Activated T-cell treated with anti-CD3 and anti-CD28 coated beads, Interleukin-2, amount 50 U/mL, for 72 hours (primary cell): ENCODE measurements around the gene IFT88. TPM values are rescaled to one million over a fixed set of nuclear protein-coding genes. Genes with fewer than 3 reads are reported as not detected.

Source experiments
- ATAC-seq, 2 donors: fragments of 150-1000 bp; cut with Tn5 transposase; replicated peaks in 1 of 2; 2 replicates each; pipeline ENCODE4 v1.10.0; 2021; ENCODE audit warnings: moderate library complexity in 2 of 2, mild to moderate bottlenecking in 1 of 2
- DNase-seq, 2 donors: peaks; one replicate each; pipeline ENCODE4 v3.0.0; 2021 to 2022; ENCODE audit warnings: mixed read lengths in 1 of 2
- H3K27ac Mint-ChIP-seq: one replicate; pipeline ENCODE4 v1.8.0; 2022; ENCODE audit warnings: mild to moderate bottlenecking, moderate library complexity, mixed read lengths
- H3K27me3 Mint-ChIP-seq: one replicate; pipeline ENCODE4 v1.8.0; 2022; ENCODE audit warnings: low read depth, mixed read lengths
- H3K36me3 Mint-ChIP-seq, 2 donors: one replicate each; pipeline ENCODE4 v1.8.0; 2022; ENCODE audit warnings: mixed read lengths in 2 of 2, mild to moderate bottlenecking in 1 of 2; ENCODE audit not compliant: insufficient read depth in 2 of 2
- H3K4me1 Mint-ChIP-seq: one replicate; pipeline ENCODE4 v1.8.0; 2022; ENCODE audit warnings: low read depth, mixed read lengths
- H3K4me3 Mint-ChIP-seq, 2 donors: one replicate each; pipeline ENCODE4 v1.8.0; 2022; ENCODE audit warnings: mild to moderate bottlenecking in 2 of 2, mixed read lengths in 2 of 2, moderate library complexity in 2 of 2
- H3K9me3 Mint-ChIP-seq, 2 donors: one replicate each; pipeline ENCODE4 v1.8.0; 2022; ENCODE audit warnings: mixed read lengths in 2 of 2
- total RNA-seq, 2 donors: library from RNA; stranded (reverse); gene quantifications; one replicate each; pipeline ENCODE4 v1.2.3, GENCODE V29; 2022

IFT88 gene
- total RNA-seq, 2 donors from 2014 or later: 5.0 to 5.5 TPM

DNA sequence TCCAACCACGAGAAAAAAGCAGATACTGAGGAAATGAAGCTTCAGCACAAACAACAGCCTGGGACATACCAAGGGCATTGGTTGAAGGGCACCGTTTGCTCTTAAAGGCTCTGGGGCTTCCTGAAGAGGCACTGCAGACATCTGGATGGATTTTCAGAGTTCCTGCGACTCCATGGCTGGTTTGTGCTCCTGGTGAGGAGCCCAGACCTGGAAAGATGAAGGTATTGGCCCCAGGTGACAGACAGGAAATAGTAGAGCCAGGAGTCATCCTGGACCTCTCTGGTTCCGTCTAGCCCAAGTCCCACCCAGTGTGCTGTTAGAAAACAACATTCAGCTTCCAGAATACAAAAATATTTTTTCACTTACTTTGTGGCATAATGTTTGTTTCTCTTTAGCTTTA, 142.8 kb downstream of the IFT88 start:
- no peak for DNase-seq

DNA sequence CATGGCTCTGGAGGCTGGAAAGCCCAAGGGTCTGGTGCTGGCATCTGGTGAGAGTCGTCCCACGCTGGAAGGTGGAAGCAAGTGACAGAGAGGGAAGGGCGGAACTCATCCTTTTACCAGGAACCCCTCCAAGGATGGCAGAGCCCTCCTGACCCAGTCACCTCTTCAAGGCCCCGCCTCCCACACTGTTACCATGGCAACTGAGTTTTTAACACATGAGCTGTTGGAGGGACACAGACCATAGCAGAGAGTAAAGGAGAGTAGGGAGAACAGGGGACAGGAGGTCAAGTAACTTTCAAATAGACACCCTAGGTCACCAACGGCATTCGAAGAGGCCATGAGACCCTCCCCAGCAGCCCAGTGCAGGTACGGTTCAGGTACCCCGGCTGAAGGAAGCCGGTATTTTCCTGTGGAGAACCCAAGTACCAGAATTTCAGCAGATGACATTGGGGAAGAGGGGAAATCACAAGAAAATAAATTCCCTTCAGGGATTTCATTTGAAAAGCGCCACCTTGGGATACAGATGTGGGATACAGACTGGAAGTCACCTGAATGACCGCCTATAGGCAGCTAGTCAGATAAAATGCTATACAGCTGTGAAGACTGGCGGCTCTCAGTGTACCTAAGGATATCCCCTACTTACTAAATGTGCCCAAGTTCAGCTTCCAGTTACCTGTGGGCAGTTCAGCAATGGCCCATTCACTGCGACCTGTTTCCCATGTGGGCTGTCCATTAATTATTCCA, 144.5 kb downstream of the IFT88 start:
- ATAC-seq (no peak), DNase-seq (peak in 1 of 2 donors; percentile 18)
- peaks cover 17% of the 10 kb centered on the region for H3K27me3 Mint-ChIP-seq
- H3K4me1 Mint-ChIP-seq: peaks cover 19% of the 10 kb centered on the region
- H3K27ac Mint-ChIP-seq: no peak overlapping the region
- H3K36me3 Mint-ChIP-seq: no peaks in the 10 kb centered on the region
- H3K9me3 Mint-ChIP-seq: no peaks in the 10 kb centered on the region
- H3K4me3 Mint-ChIP-seq: no peak overlapping the region

More for the DNA sequence above, 142.8 kb downstream of the IFT88 start:
- Mint-ChIP-seq H3K4me3 (no peak overlapping the region), H3K9me3 (no peaks in the 10 kb centered on the region), H3K27me3 (peaks cover 20% of the 10 kb centered on the region), H3K36me3 (no peaks in the 10 kb centered on the region), H3K27ac (no peak overlapping the region), H3K4me1 (peaks cover 22% of the 10 kb centered on the region)
- no peak for ATAC-seq

DNA sequence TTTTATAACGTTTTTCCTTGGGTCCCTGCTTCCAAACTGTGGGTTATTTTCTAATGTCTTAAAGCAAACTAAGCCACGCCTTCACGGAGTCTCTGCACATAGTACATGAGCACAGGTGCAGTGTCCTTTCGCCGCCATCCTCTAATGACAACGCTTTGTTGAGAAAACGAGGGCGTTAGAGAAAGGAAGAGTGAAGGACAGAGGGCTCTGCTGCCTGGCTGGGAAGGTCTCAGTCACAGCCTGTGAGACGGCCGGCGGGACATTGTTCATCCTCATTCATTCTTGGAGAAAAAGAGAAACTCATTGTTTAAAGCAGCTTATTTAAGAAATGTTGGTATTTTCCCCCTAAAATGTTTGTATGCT, 146.0 kb downstream of the IFT88 start:
- Mint-ChIP-seq H3K4me3 (peak overlapping the region; percentile 51 to 53), H3K4me1 (peaks cover 19% of the 10 kb centered on the region), H3K36me3 (no peaks in the 10 kb centered on the region), H3K27ac (no peak overlapping the region), H3K27me3 (peaks cover 17% of the 10 kb centered on the region), H3K9me3 (no peaks in the 10 kb centered on the region)
- ATAC-seq: no peak
- no peak for DNase-seq

DNA sequence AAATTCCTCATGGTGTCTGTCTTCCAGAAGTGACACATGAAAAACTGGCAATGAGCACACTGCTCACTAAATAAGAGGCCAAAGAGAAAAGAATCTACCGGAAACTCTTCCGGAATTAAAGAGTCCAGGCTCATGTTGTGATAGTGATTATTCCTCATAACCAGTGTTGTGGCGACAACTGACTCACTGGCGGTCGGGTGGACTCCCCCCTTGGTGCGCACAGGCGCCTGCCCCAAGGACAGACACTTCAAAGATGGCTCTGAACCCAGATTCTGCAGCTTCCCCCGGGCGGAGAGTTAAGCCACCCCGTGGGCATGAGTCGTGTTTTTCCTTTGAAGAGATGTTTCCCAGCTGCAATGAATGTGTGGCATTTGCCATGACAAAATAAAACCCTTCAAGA, 146.8 kb downstream of the IFT88 start:
- DNase-seq (no peak), ATAC-seq (no peak)
- peaks cover 17% of the 10 kb centered on the region for H3K27me3 Mint-ChIP-seq
- no peaks in the 10 kb centered on the region for H3K36me3 Mint-ChIP-seq
- H3K4me3 Mint-ChIP-seq: no peak overlapping the region
- no peaks in the 10 kb centered on the region for H3K9me3 Mint-ChIP-seq
- peaks cover 19% of the 10 kb centered on the region for H3K4me1 Mint-ChIP-seq
- no peak overlapping the region for H3K27ac Mint-ChIP-seq

- Mint-ChIP-seq H3K4me3 (no peak overlapping the region), H3K27ac (no peak overlapping the region), H3K4me1 (peaks cover 19% of the 10 kb centered on the region), H3K9me3 (no peaks in the 10 kb centered on the region), H3K36me3 (no peaks in the 10 kb centered on the region), H3K27me3 (peaks cover 17% of the 10 kb centered on the region)
- ATAC-seq (no peak), DNase-seq (no peak)
Observed at GRCh38 chr13:20714161-20714560, 147.2 kb downstream of the IFT88 start.

DNA sequence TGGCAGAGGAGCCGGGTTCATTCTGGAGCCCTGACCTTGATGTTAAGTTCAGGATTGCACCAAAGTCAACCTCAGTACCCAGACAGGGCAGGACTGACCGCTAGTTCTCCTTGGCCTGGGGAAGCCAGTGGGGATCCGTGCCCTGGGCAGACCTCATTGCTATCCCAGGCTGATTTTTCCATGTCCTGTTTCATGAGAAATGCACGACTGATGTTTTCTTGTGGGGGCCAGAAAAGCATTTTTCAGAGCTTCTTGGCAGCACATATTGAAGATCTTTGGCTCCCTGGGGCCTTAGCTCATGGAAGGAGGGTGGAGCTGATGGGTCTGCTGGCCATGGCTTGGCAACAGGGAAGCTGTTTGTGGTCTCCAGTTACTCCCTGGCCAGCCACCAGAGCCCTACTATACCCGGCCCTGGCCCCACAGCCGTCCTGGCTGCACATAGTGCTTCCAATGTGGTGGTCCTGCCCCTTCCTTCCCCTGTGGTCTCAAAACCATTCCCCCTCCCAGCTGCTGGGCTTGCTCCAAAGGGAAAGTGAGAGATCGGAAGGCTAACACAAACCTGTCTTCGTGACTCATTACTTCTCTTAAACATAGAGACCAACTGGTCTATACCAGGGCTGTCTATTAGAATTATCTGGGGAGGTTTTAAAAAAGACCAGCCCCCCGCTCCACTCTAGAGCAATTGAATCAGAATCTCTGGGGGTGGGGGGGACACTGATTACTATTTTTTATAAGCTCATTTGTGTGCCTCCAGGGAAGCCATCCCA, 147.8 kb downstream of the IFT88 start:
- Mint-ChIP-seq H3K27me3 (peaks cover 17% of the 10 kb centered on the region), H3K9me3 (no peaks in the 10 kb centered on the region), H3K4me1 (peaks cover 15% of the 10 kb centered on the region), H3K27ac (no peak overlapping the region), H3K36me3 (no peaks in the 10 kb centered on the region), H3K4me3 (no peak overlapping the region)
- DNase-seq (no peak), ATAC-seq (no peak)

- Mint-ChIP-seq H3K36me3 (no peaks in the 10 kb centered on the region), H3K4me1 (peaks cover 14% of the 10 kb centered on the region), H3K4me3 (no peak overlapping the region), H3K27ac (no peak overlapping the region), H3K27me3 (peaks cover 17% of the 10 kb centered on the region), H3K9me3 (no peaks in the 10 kb centered on the region)
- DNase-seq (no peak), ATAC-seq (no peak)
Observed at GRCh38 chr13:20715330-20715712, 148.4 kb downstream of the IFT88 start.

- no peak for DNase-seq
- peaks cover 18% of the 10 kb centered on the region for H3K4me1 Mint-ChIP-seq
- no peaks in the 10 kb centered on the region for H3K36me3 Mint-ChIP-seq
- H3K27me3 Mint-ChIP-seq: peaks cover 27% of the 10 kb centered on the region
- no peak overlapping the region for H3K4me3 Mint-ChIP-seq
- H3K9me3 Mint-ChIP-seq: no peaks in the 10 kb centered on the region
- H3K27ac Mint-ChIP-seq: no peak overlapping the region
- ATAC-seq: no peak
Observed at GRCh38 chr13:20716951-20717350, 150.0 kb downstream of the IFT88 start.

DNA sequence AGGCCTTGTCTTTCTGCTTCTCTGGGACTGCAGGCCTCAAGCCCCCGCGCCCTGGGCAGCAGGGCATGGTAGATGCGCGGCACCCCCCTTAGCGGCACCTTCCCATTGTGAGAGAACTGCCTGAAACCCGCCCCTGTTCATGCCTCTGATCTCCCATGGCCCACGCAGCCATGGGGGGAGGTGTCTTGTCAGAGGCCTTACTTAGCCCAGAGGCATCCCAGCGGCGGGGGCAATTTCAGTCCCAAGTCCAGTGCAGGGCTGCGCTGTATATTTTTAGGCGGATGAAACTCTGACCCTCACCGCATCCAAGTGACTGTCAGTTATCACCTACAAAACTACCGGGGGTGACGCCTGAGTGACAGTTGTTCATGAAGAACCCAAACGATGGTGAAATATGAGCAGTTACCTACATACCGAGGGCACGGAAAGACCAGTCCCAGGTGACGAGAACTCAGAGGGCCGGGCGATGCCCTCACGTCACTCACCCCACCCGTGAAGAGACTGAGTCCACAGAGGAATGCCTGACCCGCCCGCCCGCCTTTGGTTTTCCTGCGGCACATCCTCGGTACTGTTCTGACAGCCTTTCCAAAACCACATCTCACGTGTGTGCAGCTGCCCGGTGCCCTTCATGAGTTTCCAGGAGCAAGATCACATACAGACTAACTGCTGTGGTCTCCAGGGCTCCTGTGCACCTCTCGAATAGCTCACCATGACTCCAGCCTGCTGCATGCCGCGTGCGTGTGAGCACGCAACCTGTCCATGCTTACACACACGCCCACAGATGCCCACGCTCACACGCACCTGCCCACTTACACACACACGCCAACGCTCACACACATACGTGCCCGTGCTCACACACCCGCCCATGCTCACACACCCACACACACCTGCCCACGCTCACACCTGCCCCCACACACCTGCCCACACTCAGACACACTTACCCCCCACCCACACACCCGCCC, 150.9 kb downstream of the IFT88 start:
- H3K9me3 Mint-ChIP-seq: no peaks in the 10 kb centered on the region
- H3K4me3 Mint-ChIP-seq: no peak overlapping the region
- no peak for DNase-seq
- no peaks in the 10 kb centered on the region for H3K36me3 Mint-ChIP-seq
- H3K4me1 Mint-ChIP-seq: peaks cover 20% of the 10 kb centered on the region
- ATAC-seq: no peak
- H3K27me3 Mint-ChIP-seq: peaks cover 35% of the 10 kb centered on the region
- no peak overlapping the region for H3K27ac Mint-ChIP-seq

GRCh38 chr13:20718958-20719566, 152.1 kb downstream of the IFT88 start:
- Mint-ChIP-seq H3K4me3 (no peak overlapping the region), H3K36me3 (no peaks in the 10 kb centered on the region), H3K27me3 (peaks cover 27% of the 10 kb centered on the region), H3K27ac (no peak overlapping the region), H3K4me1 (peaks cover 14% of the 10 kb centered on the region), H3K9me3 (no peaks in the 10 kb centered on the region)
- DNase-seq: no peak
- no peak for ATAC-seq

DNA sequence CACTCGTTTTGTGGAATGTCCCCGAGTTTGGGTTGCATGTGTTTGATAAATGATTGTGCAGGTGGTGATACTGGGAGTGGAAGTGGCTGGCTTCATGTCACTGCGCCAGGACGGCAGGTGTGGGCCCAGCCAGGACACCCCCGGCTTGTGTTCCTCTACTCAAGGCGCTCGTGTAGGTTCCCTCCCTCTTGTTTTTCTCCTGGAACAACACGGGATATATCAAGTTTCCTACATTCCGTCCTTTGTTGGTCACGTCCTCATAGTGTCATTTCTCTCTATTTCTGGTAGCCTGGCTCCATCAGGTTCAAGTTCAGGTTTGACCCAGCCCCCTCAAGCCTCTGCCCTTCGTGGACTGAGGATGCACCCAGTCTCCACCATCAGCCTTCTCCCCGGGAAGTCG, 152.8 kb downstream of the IFT88 start:
- H3K9me3 Mint-ChIP-seq: no peaks in the 10 kb centered on the region
- no peak for ATAC-seq
- H3K4me3 Mint-ChIP-seq: no peak overlapping the region
- H3K36me3 Mint-ChIP-seq: no peaks in the 10 kb centered on the region
- peaks cover 24% of the 10 kb centered on the region for H3K27me3 Mint-ChIP-seq
- no peak for DNase-seq
- no peak overlapping the region for H3K27ac Mint-ChIP-seq
- peaks cover 14% of the 10 kb centered on the region for H3K4me1 Mint-ChIP-seq

- no peak for ATAC-seq
- H3K27me3 Mint-ChIP-seq: peaks cover 24% of the 10 kb centered on the region
- no peak overlapping the region for H3K27ac Mint-ChIP-seq
- no peak overlapping the region for H3K4me3 Mint-ChIP-seq
- H3K4me1 Mint-ChIP-seq: peaks cover 14% of the 10 kb centered on the region
- no peak for DNase-seq
- H3K9me3 Mint-ChIP-seq: no peaks in the 10 kb centered on the region
- no peaks in the 10 kb centered on the region for H3K36me3 Mint-ChIP-seq
Observed at GRCh38 chr13:20720499-20720898, 153.5 kb downstream of the IFT88 start.
